Uterus (tissue), 2 donors: ENCODE results near the gene TNRC18.

Source experiments
- POLR2A ChIP-seq, 2 donors: fragments of 450-650 bp; IDR thresholded peaks; one replicate each; pipeline ENCODE4 v1.6.1; 2016; ENCODE audit warnings: antibody characterized with exemption in 2 of 2, mild to moderate bottlenecking in 1 of 2, moderate library complexity in 1 of 2
- TF ChIP-seq, protein P1 (sequence below), 4 experiments: fragments of 200-600 bp in 2 of 4; fragments of 450-650 bp in 2 of 4; sonication (generic) in 2 of 4; IDR thresholded peaks; one replicate each; pipeline ENCODE4 v1.5.1; 2016 to 2019; ENCODE audit warnings: antibody characterized with exemption in 4 of 4, mild to moderate bottlenecking in 2 of 4, moderate library complexity in 1 of 4

- TF ChIP-seq, protein P1, sequence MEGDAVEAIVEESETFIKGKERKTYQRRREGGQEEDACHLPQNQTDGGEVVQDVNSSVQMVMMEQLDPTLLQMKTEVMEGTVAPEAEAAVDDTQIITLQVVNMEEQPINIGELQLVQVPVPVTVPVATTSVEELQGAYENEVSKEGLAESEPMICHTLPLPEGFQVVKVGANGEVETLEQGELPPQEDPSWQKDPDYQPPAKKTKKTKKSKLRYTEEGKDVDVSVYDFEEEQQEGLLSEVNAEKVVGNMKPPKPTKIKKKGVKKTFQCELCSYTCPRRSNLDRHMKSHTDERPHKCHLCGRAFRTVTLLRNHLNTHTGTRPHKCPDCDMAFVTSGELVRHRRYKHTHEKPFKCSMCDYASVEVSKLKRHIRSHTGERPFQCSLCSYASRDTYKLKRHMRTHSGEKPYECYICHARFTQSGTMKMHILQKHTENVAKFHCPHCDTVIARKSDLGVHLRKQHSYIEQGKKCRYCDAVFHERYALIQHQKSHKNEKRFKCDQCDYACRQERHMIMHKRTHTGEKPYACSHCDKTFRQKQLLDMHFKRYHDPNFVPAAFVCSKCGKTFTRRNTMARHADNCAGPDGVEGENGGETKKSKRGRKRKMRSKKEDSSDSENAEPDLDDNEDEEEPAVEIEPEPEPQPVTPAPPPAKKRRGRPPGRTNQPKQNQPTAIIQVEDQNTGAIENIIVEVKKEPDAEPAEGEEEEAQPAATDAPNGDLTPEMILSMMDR (IDR thresholded peaks at IDR 0.05): no peak
- no peak for TF ChIP-seq POLR2A (IDR thresholded peaks at IDR 0.05)
Measured at GRCh38 chr7:5359344-5359743, 64.3 kb downstream of the TNRC18 start.
